Activated CD8-positive, alpha-beta memory T cell treated with anti-CD3 and anti-CD28 coated beads, Interleukin-2, amount 50 U/mL, for 48 hours (primary cell): Measurements from ENCODE around the gene KAZN.

ENCODE experiments used
- DNase-seq: peaks from one replicate; pipeline ENCODE4 v3.0.0-alpha.2; 2020

Gene KAZN

DNA sequence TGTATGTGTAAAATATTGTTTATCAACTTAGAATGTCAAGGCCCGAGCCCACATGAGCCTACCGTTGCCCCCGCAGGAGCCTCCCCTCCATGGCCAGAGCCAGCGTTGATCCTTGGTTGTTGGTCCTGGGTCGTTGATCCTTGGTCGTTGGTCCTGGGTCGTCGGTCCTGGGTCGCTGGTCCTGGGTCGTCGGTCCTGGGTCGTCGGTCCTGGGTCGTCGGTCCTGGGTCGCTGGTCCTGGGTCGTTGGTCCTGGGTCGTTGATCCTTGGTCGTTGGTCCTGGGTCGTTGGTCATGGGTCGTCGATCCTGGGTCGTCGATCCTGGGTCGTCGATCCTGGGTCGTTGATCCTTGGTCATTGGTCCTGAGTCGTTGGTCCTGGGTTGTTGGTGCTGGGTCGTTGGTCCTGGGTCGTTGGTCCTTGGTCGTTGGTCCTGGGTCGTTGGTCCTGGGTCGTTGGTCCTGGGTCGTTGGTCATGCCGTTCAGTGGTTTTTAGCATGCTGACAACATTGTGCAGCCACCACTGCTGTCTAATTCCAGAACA is 450.0 kb downstream of the KAZN start:
- no peak for DNase-seq

DNA sequence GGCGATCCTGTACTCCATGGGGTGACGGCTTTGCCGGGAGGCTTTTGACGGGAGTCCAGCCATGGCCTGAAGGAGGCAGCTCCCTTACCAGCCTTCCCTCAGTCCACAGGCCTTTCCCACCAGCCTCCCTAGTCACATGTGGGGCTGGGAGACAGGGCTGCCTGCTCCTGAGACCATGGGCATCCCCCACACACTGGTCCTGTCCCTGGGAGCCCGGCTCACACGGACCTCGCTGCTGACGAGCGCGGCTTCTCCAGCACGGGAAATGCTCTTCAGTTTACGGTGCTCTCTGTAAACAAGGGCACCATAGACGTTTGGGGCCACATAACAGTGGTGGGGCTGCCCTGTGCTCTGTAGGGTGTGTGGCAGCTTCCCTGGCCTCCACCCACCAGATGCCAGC is 450.6 kb downstream of the KAZN start:
- no peak for DNase-seq

DNA sequence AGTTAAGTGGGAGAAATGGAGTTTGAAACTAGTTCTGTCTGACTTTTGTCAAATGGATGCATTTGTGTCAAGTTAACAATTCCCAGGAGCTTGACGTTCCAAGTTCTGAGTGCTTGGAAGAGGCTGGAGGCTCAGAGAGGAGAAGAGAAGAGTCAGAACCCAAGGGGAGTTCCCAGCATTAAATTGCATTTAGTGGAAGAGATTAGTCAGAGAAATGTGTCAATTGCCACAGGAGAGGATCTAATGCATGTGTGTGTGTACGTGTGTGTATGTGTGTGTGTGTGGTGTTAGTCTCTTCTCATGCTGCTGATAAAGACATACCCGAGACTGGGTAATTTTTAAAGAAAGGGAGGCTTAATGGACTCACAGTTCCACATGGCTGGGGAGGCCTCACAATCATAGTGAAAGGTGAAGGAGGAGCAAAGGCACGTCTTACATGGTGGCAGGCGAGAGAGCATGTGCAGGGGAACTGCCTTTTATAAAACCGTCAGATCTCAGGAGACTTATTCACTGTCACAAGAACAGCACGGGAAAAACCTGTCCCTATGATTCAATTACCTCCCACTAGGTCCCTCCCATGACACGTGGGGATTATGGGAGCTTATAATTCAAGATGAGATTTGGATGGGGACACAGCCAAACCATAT is 453.5 kb downstream of the KAZN start:
- DNase-seq = no peak

DNA sequence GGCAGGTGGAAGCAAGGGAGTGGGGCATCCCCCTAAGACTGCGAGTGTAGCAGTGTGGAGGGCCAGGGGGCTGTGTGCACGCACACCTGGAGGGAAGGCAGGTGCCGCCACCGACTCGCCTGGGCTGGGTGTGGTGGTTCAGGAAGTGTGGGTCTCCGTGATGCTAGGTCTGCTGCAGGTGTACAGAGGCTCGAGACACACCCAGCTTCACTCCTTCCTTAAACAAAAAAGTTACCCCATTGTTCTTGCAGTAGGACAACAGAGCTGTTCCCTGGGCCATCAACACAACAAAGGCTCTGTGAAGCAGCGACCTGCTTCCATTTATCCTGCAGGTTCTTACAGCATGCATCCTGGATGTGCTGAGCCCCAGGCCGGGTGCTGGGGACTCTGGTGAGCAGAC is 454.7 kb downstream of the KAZN start:
- DNase-seq = no peak

DNA sequence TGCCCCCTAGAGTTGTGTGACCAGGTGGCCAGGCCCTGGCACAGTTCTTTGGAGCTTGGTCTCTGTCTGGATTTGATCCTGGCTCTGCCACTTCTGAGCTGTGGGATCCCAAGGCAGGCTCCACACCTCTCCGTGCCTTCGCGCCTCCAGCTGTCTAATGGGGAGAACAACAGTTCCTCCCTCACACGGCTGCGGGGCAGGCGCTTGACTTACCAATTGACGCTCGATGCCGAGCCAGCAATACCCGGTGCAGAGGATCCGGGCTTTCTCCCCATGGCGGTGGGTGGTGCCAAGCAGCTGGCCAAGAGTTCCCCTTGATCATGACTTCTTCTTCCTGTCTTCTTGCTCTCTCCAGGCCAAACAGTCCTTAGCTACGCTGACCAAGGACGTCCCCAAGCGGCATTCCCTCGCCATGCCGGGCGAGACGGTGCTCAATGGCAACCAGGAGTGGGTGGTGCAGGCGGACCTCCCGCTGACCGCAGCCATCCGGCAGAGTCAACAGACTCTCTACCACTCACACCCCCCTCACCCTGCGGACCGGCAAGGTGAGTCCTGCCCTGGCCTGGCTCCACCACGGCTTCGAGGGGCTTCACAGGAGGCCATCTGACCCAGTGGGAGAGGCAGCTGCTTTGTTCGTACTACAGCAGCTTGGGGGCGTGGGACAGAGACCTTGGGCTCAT is 457.4 kb downstream of the KAZN start:
- no peak for DNase-seq

DNA sequence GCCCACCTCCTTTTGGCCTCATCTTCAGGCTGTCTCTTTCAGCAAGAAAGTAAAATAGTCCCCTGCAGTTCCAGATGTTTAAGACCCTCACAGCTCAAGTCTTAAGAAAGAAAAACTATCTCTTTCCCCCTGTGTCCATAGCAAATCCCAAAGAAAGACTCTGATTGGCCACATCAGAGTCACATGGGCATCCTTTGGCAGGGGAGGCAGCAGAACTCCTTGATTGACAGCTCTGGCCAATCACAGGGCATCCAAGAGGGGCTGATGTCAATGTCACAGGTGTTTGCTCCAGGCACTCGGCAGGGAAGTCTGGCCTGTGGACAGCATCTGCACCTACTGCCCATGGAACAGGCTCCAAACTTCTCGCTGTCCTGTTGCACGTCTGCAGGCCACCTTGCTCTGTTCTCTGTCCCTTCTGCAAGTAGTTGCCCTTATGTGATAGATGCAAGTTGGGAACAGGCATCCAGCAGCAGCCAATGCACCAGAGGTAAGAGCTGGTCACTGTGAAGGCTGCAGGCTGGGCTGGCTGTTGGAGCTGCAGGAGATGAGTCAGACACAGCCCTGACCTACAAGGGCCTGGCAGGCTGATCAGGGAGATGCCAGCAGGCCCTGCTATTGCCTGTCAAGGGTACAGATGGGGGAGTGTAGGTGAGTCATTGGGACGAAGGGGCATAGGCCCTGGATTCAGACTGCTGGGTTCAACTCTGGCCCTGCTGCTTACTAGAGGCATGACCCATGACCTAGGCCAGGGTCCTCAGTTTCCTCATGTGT is 458.2 kb downstream of the KAZN start:
- DNase-seq = no peak

DNA sequence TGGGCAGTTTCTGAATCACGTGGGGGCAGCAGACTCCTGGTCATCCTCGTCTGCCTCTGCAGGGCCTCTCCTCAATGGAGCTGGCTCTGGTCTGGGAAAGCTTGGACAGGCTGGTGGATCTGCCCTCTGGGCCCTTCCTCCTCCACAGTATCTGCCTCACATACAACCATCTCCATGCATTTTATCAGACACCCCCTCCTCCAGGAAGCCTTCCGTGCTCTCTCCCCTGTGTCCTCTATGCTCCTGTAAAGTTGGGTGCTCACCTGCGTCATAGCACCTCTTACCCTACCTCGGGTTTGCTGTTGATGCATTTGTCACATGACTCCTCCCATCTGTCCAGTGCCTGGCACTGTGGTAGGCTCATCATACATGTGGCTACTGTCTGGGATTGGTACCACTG is 459.3 kb downstream of the KAZN start:
- DNase-seq = no peak

DNA sequence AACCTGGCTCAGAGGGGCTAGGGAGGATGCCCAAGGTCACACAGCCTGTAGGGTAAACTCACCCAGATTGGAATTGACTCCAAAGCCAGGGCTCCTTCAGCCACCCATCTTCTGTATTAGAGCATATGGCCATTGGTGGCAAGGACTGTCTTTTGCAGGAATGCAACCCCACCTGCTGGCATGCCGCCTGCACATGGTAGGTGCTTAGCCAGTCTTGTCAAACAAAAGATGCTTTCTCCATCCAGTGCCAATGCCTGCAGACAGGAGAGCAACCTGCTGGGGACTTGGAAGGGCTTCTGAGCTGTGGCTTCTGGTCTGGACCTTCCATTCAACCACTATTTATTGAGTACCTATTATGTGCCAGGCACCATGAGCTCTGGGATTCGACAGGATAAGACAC is 459.8 kb downstream of the KAZN start:
- no peak for DNase-seq

DNA sequence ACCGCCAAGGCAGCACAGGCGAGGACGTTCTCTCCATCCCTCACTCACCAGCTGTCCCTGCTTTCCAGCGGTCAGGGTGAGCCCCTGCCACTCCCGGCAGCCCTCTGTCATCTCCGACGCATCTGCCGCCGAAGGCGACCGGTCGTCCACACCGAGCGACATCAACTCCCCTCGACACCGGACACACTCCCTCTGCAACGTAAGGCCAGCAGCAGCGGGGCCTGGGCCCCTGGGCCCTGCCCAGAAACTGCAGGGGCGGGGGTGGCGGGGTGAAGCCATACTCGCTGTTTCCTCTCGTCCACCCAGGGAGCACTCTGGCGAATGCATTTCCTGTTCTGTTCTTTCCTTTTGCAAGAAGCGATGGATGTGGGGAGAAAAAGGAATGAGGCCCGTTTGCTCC is 461.6 kb downstream of the KAZN start:
- DNase-seq = no peak

DNA sequence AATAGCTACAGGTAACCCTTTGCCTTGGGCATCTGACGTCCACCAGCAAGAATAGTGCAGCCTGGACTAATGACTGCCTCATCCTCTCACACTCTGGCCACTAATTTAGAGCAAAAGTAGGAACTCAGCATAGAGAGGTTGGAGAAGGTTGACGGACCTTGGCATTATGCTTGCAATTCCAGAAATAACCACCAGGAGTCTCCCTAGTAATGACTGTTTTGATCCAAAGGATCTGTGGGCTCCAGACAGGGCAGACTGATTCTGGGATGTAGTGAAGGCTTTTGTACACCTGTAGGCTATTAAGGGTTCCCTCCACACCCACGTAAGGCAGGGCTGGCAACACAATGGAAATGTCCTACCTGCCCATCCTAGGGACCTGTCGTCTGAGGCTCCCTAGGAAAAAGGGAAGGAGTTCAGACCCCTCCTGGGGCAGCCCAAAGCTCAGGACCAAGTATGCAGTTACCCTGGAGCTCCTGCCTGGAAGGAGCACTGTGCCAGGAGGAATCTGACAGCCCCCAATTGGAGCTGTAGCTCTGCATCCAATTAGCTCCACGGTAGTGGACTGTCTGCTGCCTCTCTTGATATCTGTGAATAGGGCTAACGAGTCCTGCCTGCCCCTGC is 464.1 kb downstream of the KAZN start:
- no peak for DNase-seq

DNA sequence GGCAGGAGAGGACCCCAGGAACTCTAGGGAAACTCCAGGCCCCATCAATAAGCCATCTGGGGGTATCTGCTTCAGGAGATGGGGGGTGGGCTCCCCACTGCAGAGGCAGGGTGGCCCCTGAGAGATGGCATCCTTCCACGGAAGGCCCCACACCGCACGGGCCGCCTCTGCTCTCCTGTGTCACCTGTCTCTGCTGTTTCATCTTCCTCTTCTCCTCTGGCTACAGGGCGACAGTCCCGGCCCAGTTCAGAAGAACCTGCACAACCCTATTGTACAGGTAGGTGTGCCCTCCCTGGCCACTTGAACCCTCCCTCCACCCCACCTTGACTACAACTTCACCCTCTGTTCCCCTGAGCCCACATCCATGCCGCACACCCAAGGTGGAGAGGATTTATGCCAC is 464.9 kb downstream of the KAZN start:
- DNase-seq = no peak

DNA sequence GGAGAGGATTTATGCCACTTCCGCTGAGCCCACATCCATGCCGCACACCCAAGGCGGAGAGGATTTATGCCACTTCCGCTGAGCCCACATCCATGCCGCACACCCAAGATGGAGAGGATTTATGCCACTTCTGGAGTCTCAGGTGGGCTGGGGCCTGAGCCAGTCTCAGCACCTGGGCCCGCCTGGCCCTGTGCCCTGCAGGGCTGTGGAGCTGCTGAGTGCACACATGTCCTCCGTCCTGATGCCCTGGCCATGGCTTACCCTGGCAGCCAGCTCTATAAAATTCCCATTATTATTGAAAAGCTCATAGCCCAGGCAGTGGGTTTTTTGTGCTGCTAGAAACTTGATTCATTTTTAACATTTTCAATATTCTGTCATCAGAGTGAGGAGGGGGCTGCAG is 465.3 kb downstream of the KAZN start:
- no peak for DNase-seq

DNA sequence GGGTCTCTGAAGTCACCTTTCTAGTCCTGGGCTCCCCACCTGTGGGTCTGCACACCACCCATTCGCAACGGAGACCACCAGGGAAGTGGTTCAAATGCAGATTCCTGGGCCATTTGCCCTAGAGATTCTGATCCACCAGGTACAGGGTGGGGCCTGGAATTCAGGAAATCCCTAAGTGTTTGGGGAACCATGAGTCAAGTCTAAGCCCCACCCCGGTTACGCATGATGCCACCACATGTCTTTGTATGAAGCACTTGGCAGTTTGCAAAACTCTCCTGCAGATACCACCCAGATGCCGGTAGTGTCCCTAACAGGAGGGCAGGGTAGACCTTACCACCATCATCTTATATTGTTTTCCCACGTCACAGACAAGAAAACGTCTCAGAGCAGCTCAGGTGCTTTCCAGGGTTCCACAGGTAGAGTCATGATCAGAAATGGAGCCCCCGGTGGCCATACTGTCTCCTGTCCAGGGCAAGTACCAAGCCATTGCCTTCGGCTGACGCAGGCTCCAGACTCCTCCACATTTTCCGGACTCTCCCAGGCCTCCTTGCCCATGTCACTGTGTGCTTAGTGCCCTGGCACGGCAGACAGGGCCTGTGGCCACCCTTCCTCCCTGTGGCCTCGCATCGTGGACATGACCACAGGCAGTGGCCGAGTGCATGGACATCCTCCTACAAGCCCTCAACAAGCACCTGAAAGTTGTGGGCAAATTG is 465.9 kb downstream of the KAZN start:
- no peak for DNase-seq

DNA sequence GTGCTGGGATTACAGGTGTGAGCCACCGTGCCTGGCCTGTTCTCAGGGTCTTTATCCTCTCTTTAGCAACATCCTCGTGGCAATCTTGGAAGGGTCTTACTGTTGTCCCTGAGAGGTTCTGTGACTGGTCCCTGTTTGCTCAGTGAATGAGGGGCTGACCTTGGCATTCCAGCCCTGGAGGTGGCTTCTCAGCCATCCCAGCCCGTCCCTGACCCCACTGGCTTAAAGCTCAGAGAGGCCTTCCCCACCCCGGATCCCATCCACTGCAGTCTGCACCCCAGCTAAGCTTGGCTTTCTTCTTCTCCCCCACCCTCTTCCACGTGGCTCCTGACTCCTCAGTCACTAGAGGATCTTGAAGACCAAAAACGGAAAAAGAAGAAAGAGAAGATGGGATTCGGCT is 466.8 kb downstream of the KAZN start:
- DNase-seq = no peak

DNA sequence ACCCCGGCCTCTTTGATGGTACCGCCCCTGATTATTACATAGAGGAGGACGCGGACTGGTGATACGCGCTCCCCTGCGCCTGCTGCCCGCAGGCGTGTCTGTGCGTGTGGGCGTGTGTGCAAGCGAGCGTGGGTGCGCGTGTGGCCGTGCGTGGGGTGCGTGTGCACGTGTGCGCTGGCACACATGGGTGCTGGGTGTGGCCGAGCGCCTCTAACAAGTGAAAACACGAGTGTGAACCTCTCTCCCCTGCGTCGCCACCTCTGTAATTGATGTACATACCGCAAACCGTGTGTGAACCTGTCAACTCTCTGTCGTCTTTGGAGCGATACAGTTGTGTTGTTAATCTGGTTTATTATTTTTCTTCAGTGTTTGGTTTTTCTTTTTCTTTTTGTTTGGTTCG is 467.3 kb downstream of the KAZN start:
- DNase-seq = no peak

DNA sequence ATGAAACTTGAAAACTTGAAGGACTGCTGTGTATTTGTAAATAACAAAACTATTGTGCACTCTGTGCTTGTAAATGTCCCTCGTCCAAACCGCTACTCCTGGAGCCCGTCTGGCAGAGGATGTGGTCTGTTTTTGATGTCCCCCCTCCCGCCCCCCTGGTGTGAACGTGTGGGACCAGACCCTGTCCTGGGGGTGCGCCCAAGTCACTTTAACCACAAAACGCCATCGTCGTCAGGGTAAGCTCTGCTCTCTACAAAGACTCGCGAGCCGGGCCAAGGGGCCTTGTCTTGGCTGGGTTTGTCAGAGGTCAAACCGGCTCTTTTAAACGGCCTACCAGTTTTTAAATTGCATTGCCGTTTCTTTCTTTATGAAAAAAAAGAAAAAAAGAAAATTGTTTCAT is 467.7 kb downstream of the KAZN start:
- no peak for DNase-seq

DNA sequence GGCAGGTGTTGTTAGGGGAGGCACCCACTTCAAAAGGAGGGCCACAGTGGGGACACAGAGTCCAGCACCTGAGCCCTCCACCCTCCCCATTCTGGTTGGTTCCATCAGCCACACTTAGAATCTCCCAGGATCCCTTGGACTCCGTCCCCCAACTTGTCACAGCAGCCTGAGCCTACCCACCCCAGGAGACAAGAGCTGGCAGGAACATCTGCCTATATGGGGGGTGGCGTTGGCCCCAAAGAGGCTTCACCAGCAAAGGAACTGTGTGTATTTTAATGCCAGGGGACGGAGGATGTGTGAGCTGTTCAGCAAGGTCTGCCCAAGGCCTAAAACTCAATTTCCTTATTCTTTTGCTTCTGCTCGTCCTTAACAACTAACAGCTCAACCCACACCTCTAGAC is 468.7 kb downstream of the KAZN start:
- no peak for DNase-seq

DNA sequence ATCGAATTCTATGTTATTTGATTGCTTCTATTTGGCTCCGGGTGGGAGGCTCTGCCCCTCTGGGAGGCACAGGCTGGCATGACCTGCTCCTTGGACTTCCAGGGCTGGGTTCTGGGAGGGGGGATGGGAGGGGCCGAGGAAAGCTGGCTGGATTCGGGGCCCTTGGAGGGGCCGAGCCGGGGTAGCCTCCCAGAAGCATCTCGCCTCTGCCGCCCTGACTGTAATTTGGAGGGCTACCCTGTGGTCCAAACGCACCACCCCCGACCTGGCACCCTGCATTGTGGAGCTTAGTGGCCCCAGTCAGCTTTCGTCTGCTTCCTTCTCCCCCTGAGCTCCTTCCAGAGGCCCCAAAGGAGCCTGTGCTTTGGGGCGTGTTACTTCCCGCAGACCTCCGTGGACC is 469.7 kb downstream of the KAZN start:
- DNase-seq = no peak

DNA sequence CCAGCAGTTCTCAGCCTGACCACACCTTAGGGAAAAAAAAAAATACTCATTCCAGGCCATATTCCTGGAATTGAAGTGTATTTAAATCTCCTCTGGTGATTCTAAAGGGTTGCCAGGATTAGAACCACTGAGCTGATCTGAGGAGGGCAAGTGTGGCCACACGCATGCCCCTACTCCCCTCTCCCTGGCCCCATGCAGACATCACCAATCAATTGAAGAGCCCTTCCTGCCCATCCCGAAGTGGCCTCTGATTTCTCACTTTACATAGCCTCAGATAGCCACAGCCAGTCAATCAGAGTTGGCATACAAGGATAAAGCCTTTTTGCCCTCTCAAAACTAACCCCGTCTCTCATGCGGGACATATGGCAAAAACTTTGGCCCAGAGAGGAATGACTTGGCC is 470.5 kb downstream of the KAZN start:
- no peak for DNase-seq

DNA sequence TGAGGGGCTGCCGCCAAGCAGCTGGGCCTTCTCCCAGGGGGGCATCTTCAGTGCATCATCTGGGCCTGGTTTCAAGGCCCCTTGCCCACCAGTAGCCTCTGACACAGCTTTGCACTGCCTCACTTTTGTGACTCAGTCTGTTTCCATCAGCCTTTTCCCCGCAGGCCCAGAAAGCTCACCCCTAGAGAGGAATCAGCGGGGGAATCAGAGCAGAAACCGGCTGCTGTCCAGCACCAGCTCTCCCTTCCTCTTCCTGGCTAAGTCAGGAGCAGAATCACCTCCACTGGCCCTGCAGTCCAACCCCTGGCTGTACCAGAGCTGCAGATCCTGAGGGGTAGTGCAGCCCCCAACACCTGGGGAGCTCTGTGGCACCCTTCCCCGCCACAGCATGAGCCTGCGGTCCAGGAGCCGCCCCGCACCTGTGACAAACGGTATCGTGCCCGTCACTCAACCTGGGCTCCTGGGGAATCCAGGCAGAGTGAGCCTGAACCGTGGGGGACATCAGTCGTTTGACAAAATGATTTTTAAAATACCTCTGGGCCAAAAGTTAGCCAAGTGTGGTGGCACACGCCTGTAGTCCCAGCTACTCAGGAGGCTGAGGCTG is 471.8 kb downstream of the KAZN start:
- no peak for DNase-seq

DNA sequence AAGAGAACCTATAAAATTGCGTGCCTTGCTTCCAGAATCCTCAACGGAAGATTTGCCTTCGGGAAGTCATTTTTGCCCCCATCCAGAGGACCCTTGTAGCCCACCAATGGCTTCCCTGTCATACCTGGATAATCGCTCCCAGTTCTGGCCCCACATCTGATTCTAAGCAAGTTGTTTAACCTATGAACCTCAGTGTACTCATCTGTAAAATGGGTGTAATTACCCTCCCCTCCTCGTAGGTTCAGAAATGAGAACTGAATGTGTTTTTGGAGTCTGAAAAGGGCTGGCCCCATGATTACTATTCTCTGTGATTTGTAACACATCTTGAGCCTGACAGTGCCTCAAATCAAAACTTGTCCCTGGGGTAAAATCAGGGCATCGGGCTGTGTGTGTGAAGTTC is 473.5 kb downstream of the KAZN start:
- DNase-seq = no peak

DNA sequence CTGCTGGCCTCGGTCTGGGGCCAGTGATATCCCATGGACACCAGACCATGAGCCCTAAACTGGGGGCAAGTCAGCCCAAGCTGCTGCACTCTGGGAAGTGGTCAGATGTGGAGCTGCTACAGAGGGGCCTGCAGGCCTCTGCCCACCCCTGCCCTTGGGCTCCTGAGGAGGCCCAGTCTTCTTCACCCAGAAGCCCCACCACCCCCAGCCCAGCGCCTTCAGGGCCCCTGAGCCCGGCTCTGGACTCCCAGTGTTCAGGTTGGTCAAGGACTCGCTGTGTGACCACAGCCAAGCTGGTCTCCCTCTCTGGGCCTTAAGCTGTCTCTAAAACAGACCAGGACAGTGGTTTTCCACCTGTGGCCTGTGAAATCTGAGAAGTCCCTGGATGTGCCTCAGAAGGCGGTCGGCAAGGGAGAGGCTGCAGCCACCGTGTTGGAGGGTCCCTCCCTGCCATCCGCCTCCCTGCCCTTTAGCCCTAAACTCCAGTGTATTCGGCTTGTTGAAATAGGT is 475.4 kb downstream of the KAZN start:
- DNase-seq = no peak
